Stomach (tissue), 4 donors: ENCODE measurements around the gene RDH12.

ENCODE experiments used
- EP300 ChIP-seq: sonication (generic); formaldehyde crosslinking; IDR thresholded peaks from one replicate; pipeline ENCODE4 v1.6.1; 2017; ENCODE audit warnings: antibody characterized with exemption
- POLR2A ChIP-seq, 4 donors: fragments of 450-650 bp; IDR thresholded peaks; one replicate each; pipeline ENCODE4 v1.6.1; 2016; ENCODE audit warnings: antibody characterized with exemption in 4 of 4, control low read depth in 2 of 4, mild to moderate bottlenecking in 1 of 4, moderate library complexity in 1 of 4
- POLR2AphosphoS5 ChIP-seq, 3 donors: sonication (generic); formaldehyde crosslinking; IDR thresholded peaks; one replicate each; pipeline ENCODE4 v1.6.1; 2016; ENCODE audit warnings: antibody characterized with exemption in 3 of 3
- TF ChIP-seq, protein P1 (sequence below), 7 experiments: fragments of 450-650 bp in 4 of 7; fragments of 200-600 bp in 3 of 7; sonication (generic) in 3 of 7; IDR thresholded peaks; one replicate each; pipeline ENCODE4 v1.5.1; 2016 to 2019; ENCODE audit warnings: antibody characterized with exemption in 7 of 7, control low read depth in 2 of 7, mild to moderate bottlenecking in 1 of 7

DNA sequence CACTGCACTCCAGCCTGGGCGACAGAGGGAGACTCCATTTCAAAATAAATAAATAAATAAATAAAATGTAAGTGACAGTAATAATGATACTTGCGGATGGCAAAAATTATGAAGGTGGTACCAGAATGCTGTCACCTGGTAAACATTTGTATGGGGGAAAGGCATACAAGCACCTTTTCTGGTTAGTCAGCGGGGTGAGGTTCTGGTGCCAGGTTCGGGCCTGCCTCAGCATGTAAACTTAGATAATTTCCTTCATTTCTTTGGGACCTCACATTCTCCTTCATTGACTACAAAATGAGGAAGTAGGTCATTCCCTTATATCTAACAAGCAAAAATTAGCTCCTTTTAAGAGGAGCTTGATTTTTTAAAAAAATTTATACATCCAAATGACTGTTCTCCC is 38.1 kb upstream of the RDH12 start:
- TF ChIP-seq POLR2A (IDR thresholded peaks at IDR 0.05) (no peak), POLR2AphosphoS5 (IDR thresholded peaks at IDR 0.05) (no peak), EP300 (no peak)
- TF ChIP-seq, protein P1, sequence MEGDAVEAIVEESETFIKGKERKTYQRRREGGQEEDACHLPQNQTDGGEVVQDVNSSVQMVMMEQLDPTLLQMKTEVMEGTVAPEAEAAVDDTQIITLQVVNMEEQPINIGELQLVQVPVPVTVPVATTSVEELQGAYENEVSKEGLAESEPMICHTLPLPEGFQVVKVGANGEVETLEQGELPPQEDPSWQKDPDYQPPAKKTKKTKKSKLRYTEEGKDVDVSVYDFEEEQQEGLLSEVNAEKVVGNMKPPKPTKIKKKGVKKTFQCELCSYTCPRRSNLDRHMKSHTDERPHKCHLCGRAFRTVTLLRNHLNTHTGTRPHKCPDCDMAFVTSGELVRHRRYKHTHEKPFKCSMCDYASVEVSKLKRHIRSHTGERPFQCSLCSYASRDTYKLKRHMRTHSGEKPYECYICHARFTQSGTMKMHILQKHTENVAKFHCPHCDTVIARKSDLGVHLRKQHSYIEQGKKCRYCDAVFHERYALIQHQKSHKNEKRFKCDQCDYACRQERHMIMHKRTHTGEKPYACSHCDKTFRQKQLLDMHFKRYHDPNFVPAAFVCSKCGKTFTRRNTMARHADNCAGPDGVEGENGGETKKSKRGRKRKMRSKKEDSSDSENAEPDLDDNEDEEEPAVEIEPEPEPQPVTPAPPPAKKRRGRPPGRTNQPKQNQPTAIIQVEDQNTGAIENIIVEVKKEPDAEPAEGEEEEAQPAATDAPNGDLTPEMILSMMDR (IDR thresholded peaks at IDR 0.05) = no peak
